GM12878 (cell line): ENCODE data around the gene PQBP1. TPM values are rescaled to one million over a fixed set of nuclear protein-coding genes. Genes with fewer than 3 reads are reported as not detected.

Experiments
- ATAC-seq: fragments of 200-7000 bp; cut with Tn5 transposase; 3 replicates; pipeline ENCODE4 v1.9.1; 2020; ENCODE audit warnings: mild to moderate bottlenecking, moderate library complexity
- BruUV-seq: library from RNA; stranded (reverse); fragments of 400-500 nt; replicated peaks from 2 replicates; lab custom pipeline; 2021; lab: Mats Ljungman, UMichigan
- CTCF ChIA-PET: fragments of 300-600 bp; sonication (Branson Sonifier 250); formaldehyde crosslinking; extraction: SDS; loops from one replicate; lab custom pipeline; 2021; ENCODE audit warnings: inconsistent platforms; lab: Yijun Ruan, JAX
- POLR2A ChIA-PET: fragments of 350-600 bp; formaldehyde crosslinking; extraction: SDS; loops from one replicate; lab custom pipeline; 2021; ENCODE audit warnings: inconsistent platforms; lab: Charles Lee
- RAD21 ChIA-PET: fragments of 300-600 bp; sonication (Branson Sonifier 250); formaldehyde crosslinking; loops from one replicate; lab custom pipeline; 2023; ENCODE audit warnings: antibody characterized with exemption; ENCODE audit not compliant: unreplicated experiment; lab: Charles Lee
- SMC1A ChIA-PET: fragments of 300-600 bp; sonication (Branson Sonifier 250); formaldehyde crosslinking; loops from one replicate; lab custom pipeline; 2023; ENCODE audit not compliant: unreplicated experiment, uncharacterized antibody; lab: Charles Lee
- DNase-seq: peaks from one replicate; pipeline ENCODE4 v3.0.0-alpha.2; 2011; ENCODE audit warnings: low read depth, low spot score
- FAIRE-seq: peaks from 3 replicates; lab custom pipeline; 2011; peaks lifted over from hg19 to GRCh38; lab: Jason Lieb, UNC
- H2AFZ ChIP-seq: 2 replicates; pipeline ENCODE4 v1.6.0; 2011; ENCODE audit warnings: low read depth, low read length, control low read depth; ENCODE audit not compliant: control insufficient read depth
- H3K27ac ChIP-seq: 2 replicates; pipeline ENCODE4 v1.5.1; 2011; ENCODE audit warnings: control low read depth; ENCODE audit not compliant: control insufficient read depth, insufficient read depth
- H3K27me3 ChIP-seq, 2 experiments: replicated peaks in 1 of 2; 2 replicates each; pipeline versions ENCODE4 v1.6.0 to v1.6.1; 2011; ENCODE audit warnings: low read length in 1 of 2; ENCODE audit not compliant: control insufficient read depth in 2 of 2, insufficient read depth in 2 of 2
- H3K36me3 ChIP-seq, 2 experiments: 2 replicates each; pipeline ENCODE4 v1.5.1; 2011; ENCODE audit warnings: low read length in 1 of 2; ENCODE audit not compliant: control insufficient read depth in 2 of 2, insufficient read depth in 2 of 2
- H3K4me1 ChIP-seq: 2 replicates; pipeline ENCODE4 v1.6.1; 2011; ENCODE audit warnings: mild to moderate bottlenecking, low read length, moderate library complexity, mixed read lengths; ENCODE audit not compliant: control insufficient read depth, insufficient read depth
- H3K4me2 ChIP-seq: 2 replicates; pipeline ENCODE4 v1.6.0; 2011; ENCODE audit warnings: control low read depth; ENCODE audit not compliant: control insufficient read depth, insufficient read depth
- H3K4me3 ChIP-seq: fragments of 200-600 bp; sonication (generic); 2 replicates; pipeline ENCODE4 v1.5.1; 2016
- H3K79me2 ChIP-seq: 2 replicates; pipeline ENCODE4 v1.6.0; 2011; ENCODE audit warnings: low read length; ENCODE audit not compliant: control insufficient read depth, insufficient read depth
- H3K9ac ChIP-seq: 2 replicates; pipeline ENCODE4 v1.8.0; 2011; ENCODE audit warnings: low read length, control low read depth, mixed read lengths; ENCODE audit not compliant: control insufficient read depth, insufficient read depth
- H3K9me3 ChIP-seq: replicated peaks from 3 replicates; pipeline ENCODE4 v1.5.1; 2011; ENCODE audit warnings: mild to moderate bottlenecking, low read length; ENCODE audit not compliant: control insufficient read depth, insufficient read depth
- H4K20me1 ChIP-seq: 2 replicates; pipeline ENCODE4 v1.6.0; 2011; ENCODE audit not compliant: control insufficient read depth, insufficient read depth
- JUNB ChIP-seq: IDR thresholded peaks from 2 replicates; pipeline ENCODE4 v1.6.1; 2016; ENCODE audit warnings: antibody characterized with exemption, mild to moderate bottlenecking
- NFXL1 ChIP-seq: fragments of 450-650 bp; IDR thresholded peaks from 2 replicates; pipeline ENCODE4 v1.6.1; 2017; ENCODE audit warnings: antibody characterized with exemption, mild to moderate bottlenecking, borderline replicate concordance
- NR2C1 ChIP-seq: fragments of 450-650 bp; IDR thresholded peaks from 2 replicates; pipeline ENCODE4 v1.6.1; 2017; ENCODE audit warnings: antibody characterized with exemption, mild to moderate bottlenecking, moderate library complexity
- POLR2A ChIP-seq: IDR thresholded peaks from 2 replicates; pipeline ENCODE4 v1.6.1; 2011; ENCODE audit warnings: low read depth, mild to moderate bottlenecking, low read length
- POLR2AphosphoS2 ChIP-seq: IDR thresholded peaks from 2 replicates; pipeline ENCODE4 v1.6.1; 2011; ENCODE audit warnings: low read depth, mild to moderate bottlenecking, low read length, improper control_type of control experiment, moderate library complexity
- POLR2AphosphoS5 ChIP-seq: IDR thresholded peaks from 2 replicates; pipeline ENCODE4 v1.6.1; 2011; ENCODE audit warnings: mild to moderate bottlenecking, low read length, inconsistent platforms
- SIN3A ChIP-seq: IDR thresholded peaks from 2 replicates; pipeline ENCODE4 v1.6.1; 2012; ENCODE audit warnings: low read depth, low read length, improper control_type of control experiment
- SREBF2 ChIP-seq: IDR thresholded peaks from 2 replicates; pipeline ENCODE4 v1.6.1; 2012; ENCODE audit warnings: mild to moderate bottlenecking, low read length
- WGBS: methylation state at CpG from one replicate; pipeline ENCODE4 v1.1.6; 2016; ENCODE audit warnings: low lambda C conversion rate; ENCODE audit not compliant: insufficient replicate concordance, insufficient coverage; ENCODE audit errors: missing lambda C conversion rate; 5-methylcytosine and 5-hydroxymethylcytosine counted together
- in situ Hi-C: fragments of 300-500 bp; cut with MboI; formaldehyde crosslinking; loops from 9 replicates; pipeline ENCODE4 v1.14.3; 2018; ENCODE audit warnings: mixed read lengths
- intact Hi-C: fragments of 100-400 bp; cut with micrococcal nuclease; formaldehyde crosslinking; loops from one replicate; pipeline ENCODE4 v1.14.2; 2022; ENCODE audit not compliant: unreplicated experiment
- polyA plus RNA-seq, 11 experiments: library from polyadenylated mRNA; depleted of rRNA in 4 of 11; unstranded in 6 of 11; stranded (reverse) in 5 of 11; fragments of >200 nt; fragmentation: Nextera tagmentation in 4 of 11; fragmentation: Illumina TruSeq in 1 of 11; extraction: Ambion mirVana in 4 of 11; extraction: Trizol in 1 of 11; gene quantifications; 1 replicate in 1 of 11; 2 replicates in 10 of 11; pipeline versions ENCODE4 v1.2.1 to v1.2.3, GENCODE V29; 2011 to 2016; ENCODE audit warnings: inconsistent platforms in 2 of 11, missing spikeins in 2 of 11, low read depth in 1 of 11
- total RNA-seq, 4 experiments: library from RNA; depleted of rRNA in 3 of 4; stranded (reverse); fragments of >200 nt in 3 of 4; fragmentation: Illumina TruSeq in 1 of 4; extraction: Trizol in 1 of 4; gene quantifications; 2 replicates each; pipeline versions ENCODE4 v1.2.1 to v1.2.3, GENCODE V29; 2013 to 2021
- TF ChIP-seq, protein P1 (sequence below), 3 experiments: IDR thresholded peaks in 2 of 3; conservative IDR thresholded peaks in 1 of 3; 2 replicates each; pipeline ENCODE4 v1.5.1; 2011; ENCODE audit warnings: low read depth in 3 of 3, low read length in 3 of 3, mild to moderate bottlenecking in 3 of 3, control low read depth in 2 of 3, moderate library complexity in 2 of 3, inconsistent platforms in 1 of 3, mixed read lengths in 1 of 3; ENCODE audit not compliant: control insufficient read depth in 2 of 3, insufficient read depth in 1 of 3; ENCODE audit errors: extremely low read depth in 1 of 3
- TF ChIP-seq, protein P2 (sequence below): fragments of 150-350 bp; IDR thresholded peaks from 2 replicates; pipeline ENCODE4 v1.6.1; 2014; ENCODE audit warnings: mild to moderate bottlenecking, low read depth, low read length
- TF ChIP-seq, protein P3 (sequence below): fragments of 450-650 bp; IDR thresholded peaks from 2 replicates; pipeline ENCODE4 v1.6.1; 2018; ENCODE audit warnings: borderline replicate concordance, mild to moderate bottlenecking; ENCODE audit not compliant: partially characterized antibody
- TF ChIP-seq, protein P4 (sequence below): fragments of 450-650 bp; IDR thresholded peaks from 2 replicates; pipeline ENCODE4 v1.6.1; 2017; ENCODE audit warnings: mild to moderate bottlenecking

Gene PQBP1
- total and polyA plus RNA-seq, 10 of the 15 experiments (the other 5 are each of a cell fraction or from before 2014, with no cell fraction given), result 12.5 to 74.8 (median 68.5) TPM

DNA sequence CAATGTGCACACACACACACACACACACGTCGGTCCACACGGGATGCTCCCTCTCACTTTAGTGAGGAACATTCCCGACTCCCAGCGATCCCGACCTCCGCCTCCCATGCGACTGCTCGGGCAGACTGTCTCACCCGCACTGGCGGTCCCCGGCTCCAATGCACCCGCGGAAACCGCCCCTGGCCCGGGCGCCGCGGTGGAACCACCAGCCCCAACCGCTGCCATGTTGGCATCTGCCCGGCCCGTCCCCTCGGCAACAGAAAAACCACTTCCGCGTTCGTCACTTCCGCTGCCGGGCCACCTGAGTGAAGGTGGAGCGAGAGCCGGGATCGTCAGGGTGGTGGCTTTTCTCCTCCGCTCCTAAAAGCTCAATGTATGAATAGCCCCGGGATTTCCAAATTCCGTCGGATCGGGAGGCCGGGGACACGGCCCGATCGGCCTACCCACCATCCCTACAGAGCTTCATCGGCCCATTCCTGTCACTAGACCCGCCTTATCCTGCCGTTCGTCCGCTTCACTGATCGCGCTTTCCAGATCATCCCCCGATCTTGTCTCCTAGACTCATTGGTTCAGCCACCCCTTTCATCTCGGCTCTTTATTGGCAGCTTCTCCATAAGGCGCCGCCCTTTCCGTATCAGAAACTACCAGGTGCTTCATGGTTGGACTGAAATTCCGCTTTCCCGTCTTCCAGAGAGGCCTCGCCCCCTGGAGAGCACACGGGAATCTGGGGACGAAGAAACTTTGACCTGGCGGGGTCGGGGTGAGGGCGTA lies 13.9 kb downstream of the PQBP1 start, which contains the start of gene SLC35A2 (continued):
- TF ChIP-seq, protein P1, sequence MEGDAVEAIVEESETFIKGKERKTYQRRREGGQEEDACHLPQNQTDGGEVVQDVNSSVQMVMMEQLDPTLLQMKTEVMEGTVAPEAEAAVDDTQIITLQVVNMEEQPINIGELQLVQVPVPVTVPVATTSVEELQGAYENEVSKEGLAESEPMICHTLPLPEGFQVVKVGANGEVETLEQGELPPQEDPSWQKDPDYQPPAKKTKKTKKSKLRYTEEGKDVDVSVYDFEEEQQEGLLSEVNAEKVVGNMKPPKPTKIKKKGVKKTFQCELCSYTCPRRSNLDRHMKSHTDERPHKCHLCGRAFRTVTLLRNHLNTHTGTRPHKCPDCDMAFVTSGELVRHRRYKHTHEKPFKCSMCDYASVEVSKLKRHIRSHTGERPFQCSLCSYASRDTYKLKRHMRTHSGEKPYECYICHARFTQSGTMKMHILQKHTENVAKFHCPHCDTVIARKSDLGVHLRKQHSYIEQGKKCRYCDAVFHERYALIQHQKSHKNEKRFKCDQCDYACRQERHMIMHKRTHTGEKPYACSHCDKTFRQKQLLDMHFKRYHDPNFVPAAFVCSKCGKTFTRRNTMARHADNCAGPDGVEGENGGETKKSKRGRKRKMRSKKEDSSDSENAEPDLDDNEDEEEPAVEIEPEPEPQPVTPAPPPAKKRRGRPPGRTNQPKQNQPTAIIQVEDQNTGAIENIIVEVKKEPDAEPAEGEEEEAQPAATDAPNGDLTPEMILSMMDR (IDR thresholded peaks at IDR 0.05 in 2 of 3, conservative IDR thresholded peaks at IDR 0.05 in 1 of 3; ENCODE audit: control insufficient read depth in 2 of 3, extremely low read depth in 1 of 3, insufficient read depth in 1 of 3, low read depth in 3 of 3, low read length in 3 of 3), result no peak
- TF ChIP-seq SREBF2 (no peak), JUNB (no peak), NFXL1 (no peak), SIN3A (peak; percentile 89; the same call in 1 of the 2 replicates)
- TF ChIP-seq, protein P2, sequence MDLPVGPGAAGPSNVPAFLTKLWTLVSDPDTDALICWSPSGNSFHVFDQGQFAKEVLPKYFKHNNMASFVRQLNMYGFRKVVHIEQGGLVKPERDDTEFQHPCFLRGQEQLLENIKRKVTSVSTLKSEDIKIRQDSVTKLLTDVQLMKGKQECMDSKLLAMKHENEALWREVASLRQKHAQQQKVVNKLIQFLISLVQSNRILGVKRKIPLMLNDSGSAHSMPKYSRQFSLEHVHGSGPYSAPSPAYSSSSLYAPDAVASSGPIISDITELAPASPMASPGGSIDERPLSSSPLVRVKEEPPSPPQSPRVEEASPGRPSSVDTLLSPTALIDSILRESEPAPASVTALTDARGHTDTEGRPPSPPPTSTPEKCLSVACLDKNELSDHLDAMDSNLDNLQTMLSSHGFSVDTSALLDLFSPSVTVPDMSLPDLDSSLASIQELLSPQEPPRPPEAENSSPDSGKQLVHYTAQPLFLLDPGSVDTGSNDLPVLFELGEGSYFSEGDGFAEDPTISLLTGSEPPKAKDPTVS, result no peak

DNA sequence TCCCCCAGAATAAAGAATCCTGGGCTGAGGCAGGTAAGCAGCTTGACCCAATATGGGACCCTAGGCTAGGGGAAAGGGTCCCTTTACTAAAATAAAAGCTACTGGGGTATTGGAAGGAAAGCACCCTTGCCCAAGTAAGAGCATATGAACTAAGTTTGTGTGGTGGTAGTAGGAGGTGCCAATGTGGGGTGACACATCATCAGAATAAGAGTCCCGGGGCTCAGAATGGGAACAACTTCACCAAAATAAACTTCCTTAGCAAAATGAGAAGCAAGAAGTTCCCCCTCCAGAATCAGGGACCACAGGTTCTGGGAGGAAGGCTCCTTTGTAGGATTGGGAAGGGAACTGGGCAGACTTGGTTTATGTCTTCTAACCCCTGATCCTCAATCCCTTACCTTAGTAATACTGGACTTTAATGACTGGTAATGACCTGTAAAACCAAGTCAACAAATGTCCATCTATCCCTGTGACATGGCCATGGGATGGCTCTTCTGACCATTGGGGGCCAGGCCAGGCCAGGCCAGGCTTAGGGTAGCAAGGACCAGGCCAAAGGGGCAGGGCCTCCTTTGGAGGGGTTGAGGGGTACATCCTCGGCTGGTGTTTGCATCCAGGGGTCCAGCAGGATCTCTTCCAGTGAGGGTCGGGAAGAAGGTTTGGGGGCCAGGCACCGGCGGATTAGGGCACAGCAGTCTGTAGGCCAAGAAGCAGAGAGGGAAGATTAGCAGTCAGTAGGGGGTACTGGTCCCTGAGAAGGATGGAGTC lies 16.1 kb downstream of the PQBP1 start:
- SMC1A ChIA-PET, result no interaction called here
- intact Hi-C loops, result loop anchor here (5.0 kb wide), 2 partner anchors 34 to 216 kb away; partner anchors contain the start of gene SUV39H1
- FAIRE-seq, result no peak
- CTCF ChIA-PET, result no interaction called here
- Histone ChIP-seq H3K4me2 (peak overlapping the region; percentile 19), H3K9ac (no peak overlapping the region), H3K79me2 (peaks cover 53% of the 10 kb centered on the region), H3K4me3 (no peak overlapping the region), H3K27ac (no peak overlapping the region), H3K9me3 (no peaks in the 10 kb centered on the region; the same call in 2 of the 3 replicates), H3K4me1 (no peaks in the 10 kb centered on the region), H2AFZ (no peak overlapping the region), H3K36me3 (peaks cover 3 to 8% of the 10 kb centered on the region in 2 experiments; a peak in 3 of 4 replicates), H3K27me3 (no peaks in the 10 kb centered on the region), H4K20me1 (peaks cover 5% of the 10 kb centered on the region)
- in situ Hi-C loops, result no loop called here
- TF ChIP-seq, protein P3, sequence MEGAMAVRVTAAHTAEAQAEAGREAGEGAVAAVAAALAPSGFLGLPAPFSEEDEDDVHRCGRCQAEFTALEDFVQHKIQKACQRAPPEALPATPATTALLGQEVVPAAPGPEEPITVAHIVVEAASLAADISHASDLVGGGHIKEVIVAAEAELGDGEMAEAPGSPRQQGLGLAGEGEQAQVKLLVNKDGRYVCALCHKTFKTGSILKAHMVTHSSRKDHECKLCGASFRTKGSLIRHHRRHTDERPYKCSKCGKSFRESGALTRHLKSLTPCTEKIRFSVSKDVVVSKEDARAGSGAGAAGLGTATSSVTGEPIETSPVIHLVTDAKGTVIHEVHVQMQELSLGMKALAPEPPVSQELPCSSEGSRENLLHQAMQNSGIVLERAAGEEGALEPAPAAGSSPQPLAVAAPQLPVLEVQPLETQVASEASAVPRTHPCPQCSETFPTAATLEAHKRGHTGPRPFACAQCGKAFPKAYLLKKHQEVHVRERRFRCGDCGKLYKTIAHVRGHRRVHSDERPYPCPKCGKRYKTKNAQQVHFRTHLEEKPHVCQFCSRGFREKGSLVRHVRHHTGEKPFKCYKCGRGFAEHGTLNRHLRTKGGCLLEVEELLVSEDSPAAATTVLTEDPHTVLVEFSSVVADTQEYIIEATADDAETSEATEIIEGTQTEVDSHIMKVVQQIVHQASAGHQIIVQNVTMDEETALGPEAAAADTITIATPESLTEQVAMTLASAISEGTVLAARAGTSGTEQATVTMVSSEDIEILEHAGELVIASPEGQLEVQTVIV, result no peak
- TF ChIP-seq POLR2A (peak; percentile 44; the same call in 1 of the 2 replicates), POLR2AphosphoS5 (peak; percentile 16), POLR2AphosphoS2 (peak; percentile 90), NR2C1 (no peak)
- TF ChIP-seq, protein P4, sequence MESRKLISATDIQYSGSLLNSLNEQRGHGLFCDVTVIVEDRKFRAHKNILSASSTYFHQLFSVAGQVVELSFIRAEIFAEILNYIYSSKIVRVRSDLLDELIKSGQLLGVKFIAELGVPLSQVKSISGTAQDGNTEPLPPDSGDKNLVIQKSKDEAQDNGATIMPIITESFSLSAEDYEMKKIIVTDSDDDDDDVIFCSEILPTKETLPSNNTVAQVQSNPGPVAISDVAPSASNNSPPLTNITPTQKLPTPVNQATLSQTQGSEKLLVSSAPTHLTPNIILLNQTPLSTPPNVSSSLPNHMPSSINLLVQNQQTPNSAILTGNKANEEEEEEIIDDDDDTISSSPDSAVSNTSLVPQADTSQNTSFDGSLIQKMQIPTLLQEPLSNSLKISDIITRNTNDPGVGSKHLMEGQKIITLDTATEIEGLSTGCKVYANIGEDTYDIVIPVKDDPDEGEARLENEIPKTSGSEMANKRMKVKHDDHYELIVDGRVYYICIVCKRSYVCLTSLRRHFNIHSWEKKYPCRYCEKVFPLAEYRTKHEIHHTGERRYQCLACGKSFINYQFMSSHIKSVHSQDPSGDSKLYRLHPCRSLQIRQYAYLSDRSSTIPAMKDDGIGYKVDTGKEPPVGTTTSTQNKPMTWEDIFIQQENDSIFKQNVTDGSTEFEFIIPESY, result no peak
- WGBS, result 75% methylated on average over 5 of the region's 5 CpGs
- DNase-seq, result no peak
- no TSS peak for BruUV-seq
- POLR2A ChIA-PET, result no interaction called here
- no peak for ATAC-seq
- RAD21 ChIA-PET, result no interaction called here
